IMR-90 (cell line): ENCODE data around the gene GTPBP4. TPM values are rescaled to one million over a fixed set of nuclear protein-coding genes. Genes with fewer than 3 reads are reported as not detected.
A peak's percentile ranks its signal among the peaks of the same experiment; 100 is the strongest.

Experiments used
- ATAC-seq: fragments of 200-7000 bp; cut with Tn5 transposase; 2 replicates; pipeline ENCODE4 v1.9.1; 2020; ENCODE audit warnings: low read depth, mild to moderate bottlenecking, moderate library complexity
- BruUV-seq: library from RNA; stranded (reverse); fragments of 400-500 nt; replicated peaks from 2 replicates; lab custom pipeline; 2021; lab: Mats Ljungman, UMichigan
- CTCF ChIA-PET: fragments of 300-600 bp; formaldehyde crosslinking; extraction: SDS; loops from one replicate; lab custom pipeline; 2021; ENCODE audit warnings: antibody characterized with exemption; lab: Yijun Ruan, JAX
- POLR2A ChIA-PET: fragments of 300-600 bp; sonication (Branson Sonifier 250); formaldehyde crosslinking; loops from one replicate; lab custom pipeline; 2022; ENCODE audit warnings: antibody characterized with exemption; ENCODE audit not compliant: unreplicated experiment; lab: Charles Lee
- DNase-seq: peaks from one replicate; pipeline ENCODE4 v3.0.0; 2013
- H2AFZ ChIP-seq: replicated peaks from 2 replicates; pipeline ENCODE3; 2013; ENCODE audit warnings: low read length, mild to moderate bottlenecking; ENCODE audit not compliant: poor library complexity
- H2AK5ac ChIP-seq: 2 replicates; pipeline ENCODE4 v1.6.1; 2013; ENCODE audit warnings: low read depth, low read length, inconsistent platforms
- H2AK9ac ChIP-seq: replicated peaks from 2 replicates; pipeline ENCODE3; 2013; ENCODE audit warnings: mild to moderate bottlenecking, low read depth, low read length, moderate library complexity; ENCODE audit not compliant: poor library complexity
- H2BK120ac ChIP-seq: 2 replicates; pipeline ENCODE4 v1.6.1; 2013; ENCODE audit warnings: low read depth, low read length, inconsistent platforms
- H2BK15ac ChIP-seq: 3 replicates; pipeline ENCODE4 v1.6.1; 2013; ENCODE audit warnings: low read depth, low read length, inconsistent platforms
- H2BK20ac ChIP-seq: 2 replicates; pipeline ENCODE4 v1.6.1; 2013; ENCODE audit warnings: low read depth, mild to moderate bottlenecking, inconsistent platforms, low read length, moderate library complexity
- H2BK5ac ChIP-seq: 2 replicates; pipeline ENCODE4 v1.6.1; 2013; ENCODE audit warnings: mild to moderate bottlenecking, low read depth, low read length, inconsistent platforms; ENCODE audit not compliant: poor library complexity, severe bottlenecking
- H3K14ac ChIP-seq: replicated peaks from 2 replicates; pipeline ENCODE4 v1.6.1; 2013; ENCODE audit warnings: low read depth, low read length, inconsistent platforms
- H3K18ac ChIP-seq: 2 replicates; pipeline ENCODE4 v1.6.1; 2013; ENCODE audit warnings: low read depth, low read length, control low read depth
- H3K23ac ChIP-seq: 2 replicates; pipeline ENCODE4 v1.6.1; 2013; ENCODE audit warnings: low read depth, low read length, inconsistent platforms
- H3K27ac ChIP-seq: 2 replicates; pipeline ENCODE4 v1.5.1; 2013; ENCODE audit warnings: mild to moderate bottlenecking, control low read depth, low read length; ENCODE audit not compliant: insufficient read depth
- H3K27me3 ChIP-seq: 2 replicates; pipeline ENCODE4 v1.6.1; 2013; ENCODE audit warnings: low read length; ENCODE audit not compliant: control insufficient read depth, insufficient read depth
- H3K36me3 ChIP-seq: 2 replicates; pipeline ENCODE4 v1.6.1; 2013; ENCODE audit warnings: low read length, mixed read lengths; ENCODE audit not compliant: control insufficient read depth, insufficient read depth
- H3K4ac ChIP-seq: 2 replicates; pipeline ENCODE4 v1.6.1; 2013; ENCODE audit warnings: low read depth, low read length, inconsistent platforms
- H3K4me1 ChIP-seq: 2 replicates; pipeline ENCODE4 v1.6.1; 2013; ENCODE audit warnings: low read length, mixed read lengths; ENCODE audit not compliant: control insufficient read depth, insufficient read depth
- H3K4me2 ChIP-seq: 2 replicates; pipeline ENCODE4 v1.6.1; 2013; ENCODE audit warnings: low read depth, mild to moderate bottlenecking, control low read depth, low read length, moderate library complexity
- H3K4me3 ChIP-seq: 2 replicates; pipeline ENCODE4 v1.5.1; 2013; ENCODE audit warnings: low read depth, mild to moderate bottlenecking, control low read depth, low read length, moderate library complexity; ENCODE audit not compliant: insufficient read depth
- H3K56ac ChIP-seq: 2 replicates; pipeline ENCODE4 v1.6.1; 2013; ENCODE audit warnings: low read length, inconsistent platforms; ENCODE audit not compliant: insufficient read depth; ENCODE audit errors: extremely low read depth
- H3K79me1 ChIP-seq, 2 experiments: 2 replicates each; pipeline ENCODE4 v1.6.1; 2013; ENCODE audit warnings: low read length in 2 of 2, inconsistent platforms in 1 of 2, low read depth in 1 of 2
- H3K9ac ChIP-seq: 2 replicates; pipeline ENCODE4 v1.6.1; 2013; ENCODE audit warnings: low read depth, low read length, control low read depth
- H3K9me1 ChIP-seq: 2 replicates; pipeline ENCODE4 v1.6.1; 2013; ENCODE audit warnings: low read length, inconsistent platforms; ENCODE audit not compliant: insufficient read depth
- H3K9me3 ChIP-seq: 2 replicates; pipeline ENCODE4 v1.6.1; 2013; ENCODE audit warnings: low read length; ENCODE audit not compliant: control insufficient read depth, insufficient read depth
- H4K20me1 ChIP-seq: 2 replicates; pipeline ENCODE4 v1.6.1; 2013; ENCODE audit warnings: low read length, inconsistent platforms; ENCODE audit not compliant: insufficient read depth
- H4K5ac ChIP-seq: 2 replicates; pipeline ENCODE4 v1.6.1; 2013; ENCODE audit warnings: mild to moderate bottlenecking, low read depth, low read length, control low read depth
- H4K8ac ChIP-seq, 2 experiments: 2 replicates each; pipeline ENCODE4 v1.6.1; 2013; ENCODE audit warnings: low read depth in 2 of 2, low read length in 2 of 2, control low read depth in 1 of 2, inconsistent platforms in 1 of 2
- H4K91ac ChIP-seq: 2 replicates; pipeline ENCODE4 v1.6.1; 2013; ENCODE audit warnings: low read depth, low read length, inconsistent platforms; ENCODE audit not compliant: insufficient read depth
- BHLHE40 ChIP-seq: fragments of 150-350 bp; IDR thresholded peaks from 2 replicates; pipeline ENCODE4 v1.6.1; 2016; ENCODE audit warnings: mild to moderate bottlenecking, low read depth, low read length
- CEBPB ChIP-seq: IDR thresholded peaks from 2 replicates; pipeline ENCODE4 v1.6.1; 2012; ENCODE audit warnings: low read depth, low read length, improper control_type of control experiment
- CHD1 ChIP-seq: IDR thresholded peaks from 2 replicates; pipeline ENCODE4 v1.6.1; 2012; ENCODE audit warnings: low read depth, low read length, improper control_type of control experiment
- CTCF ChIP-seq: conservative IDR thresholded peaks from 2 replicates; pipeline ENCODE4 v1.5.1; 2012; ENCODE audit warnings: mild to moderate bottlenecking, low read depth, low read length, improper control_type of control experiment
- ELK1 ChIP-seq: fragments of 150-350 bp; IDR thresholded peaks from 2 replicates; pipeline ENCODE4 v1.6.1; 2016; ENCODE audit warnings: low read depth, mild to moderate bottlenecking, low read length, moderate library complexity, borderline replicate concordance
- FOS ChIP-seq: fragments of 150-350 bp; IDR thresholded peaks from 2 replicates; pipeline ENCODE4 v1.6.1; 2016; ENCODE audit warnings: low read depth, low read length
- MAFK ChIP-seq: IDR thresholded peaks from 2 replicates; pipeline ENCODE4 v1.6.1; 2012; ENCODE audit warnings: low read depth, low read length, improper control_type of control experiment
- MAZ ChIP-seq: IDR thresholded peaks from 2 replicates; pipeline ENCODE4 v1.6.1; 2012; ENCODE audit warnings: low read depth, mild to moderate bottlenecking, low read length, improper control_type of control experiment, moderate library complexity, borderline replicate concordance
- MXI1 ChIP-seq: IDR thresholded peaks from 2 replicates; pipeline ENCODE4 v1.6.1; 2012; ENCODE audit warnings: low read depth, mild to moderate bottlenecking, low read length, moderate library complexity, borderline replicate concordance
- NFE2L2 ChIP-seq: fragments of 150-350 bp; IDR thresholded peaks from 2 replicates; pipeline ENCODE4 v1.6.1; 2016; ENCODE audit warnings: low read depth, mild to moderate bottlenecking, low read length
- POLR2A ChIP-seq: IDR thresholded peaks from 2 replicates; pipeline ENCODE4 v1.6.1; 2012; ENCODE audit warnings: mild to moderate bottlenecking, low read depth, low read length
- RAD21 ChIP-seq: IDR thresholded peaks from 2 replicates; pipeline ENCODE4 v1.6.1; 2012; ENCODE audit warnings: low read length, improper control_type of control experiment
- RCOR1 ChIP-seq: IDR thresholded peaks from 2 replicates; pipeline ENCODE4 v1.6.1; 2012; ENCODE audit warnings: mild to moderate bottlenecking, low read length, improper control_type of control experiment; ENCODE audit not compliant: insufficient replicate concordance
- RFX5 ChIP-seq: IDR thresholded peaks from 2 replicates; pipeline ENCODE4 v1.8.0; 2012; ENCODE audit warnings: low read depth, mild to moderate bottlenecking, low read length, moderate library complexity
- SMC3 ChIP-seq: fragments of 150-350 bp; IDR thresholded peaks from 2 replicates; pipeline ENCODE4 v1.6.1; 2016; ENCODE audit warnings: low read depth, mild to moderate bottlenecking, antibody characterized with exemption, low read length, moderate library complexity
- USF2 ChIP-seq: fragments of 150-350 bp; IDR thresholded peaks from 2 replicates; pipeline ENCODE4 v1.6.1; 2017; ENCODE audit warnings: mild to moderate bottlenecking, antibody characterized with exemption, low read length, low read depth
- whole genome bisulfite sequencing, 2 experiments: methylation state at CpG; one replicate each; pipeline versions ENCODE4 v1.1.5 to v1.1.7; 2013; ENCODE audit warnings: missing lambda C conversion rate in 2 of 2; ENCODE audit not compliant: insufficient read length in 1 of 2; ENCODE audit errors: extremely low coverage in 2 of 2; 5-methylcytosine and 5-hydroxymethylcytosine counted together
- dilution Hi-C: fragments of 300-500 bp; cut with HindIII; formaldehyde crosslinking; loops from one replicate; pipeline ENCODE4 v1.14.3; 2018; ENCODE audit warnings: low sequenced_read_pairs; ENCODE audit not compliant: unreplicated experiment
- in situ Hi-C: fragments of 300-500 bp; cut with MboI; formaldehyde crosslinking; loops from 3 replicates; pipeline ENCODE4 v1.14.3; 2019; ENCODE audit warnings: low sequenced_read_pairs, inconsistent platforms, mixed read lengths
- intact Hi-C: fragments of 100-400 bp; cut with micrococcal nuclease; formaldehyde crosslinking; loops from 2 replicates; pipeline ENCODE4 v1.10.0; 2022
- polyA plus RNA-seq, 3 experiments: library from polyadenylated mRNA; depleted of rRNA; stranded (reverse); fragments of >200 nt; gene quantifications; 2 replicates each; pipeline ENCODE4 v1.2.3, GENCODE V29; 2012; ENCODE audit warnings: low replicate concordance in 1 of 3
- total RNA-seq: library from RNA; depleted of rRNA; stranded (reverse); fragments of >200 nt; gene quantifications from 2 replicates; pipeline ENCODE4 v1.2.3, GENCODE V29; 2012

Gene GTPBP4
- total and polyA plus RNA-seq, 2 of the 4 experiments (the other 2 are of a cell fraction), result 46.2 to 48.6 TPM

- ChIA-PET CTCF (no interaction called here), POLR2A (no interaction called here)
- H2AK9ac ChIP-seq, result peak overlapping the region; percentile 84
- H3K18ac ChIP-seq, result no peak overlapping the region; the same call in 1 of the 2 replicates
- H4K20me1 ChIP-seq, result peaks cover 20% of the 10 kb centered on the region
- no peaks in the 10 kb centered on the region; the same call in 1 of the 2 replicates for H3K36me3 ChIP-seq
- peaks cover 21% of the 10 kb centered on the region for H3K9me1 ChIP-seq
- intact Hi-C loops (loop anchor here (5.0 kb wide), 1 partner anchor 473 kb away; no protein-coding TSS in a partner anchor), in situ Hi-C loops (no loop called here), dilution Hi-C loops (no loop called here)
- peak overlapping the region; percentile 53; the same call in 1 of the 2 replicates for H4K91ac ChIP-seq
- peaks cover 13% of the 10 kb centered on the region for H3K4me1 ChIP-seq
- no peak for TF ChIP-seq USF2
- no peak for TF ChIP-seq ELK1
- TF ChIP-seq MXI1, result no peak
- no peak for TF ChIP-seq POLR2A
- no peak for TF ChIP-seq RAD21
- no peak for TF ChIP-seq SMC3
- TF ChIP-seq MAZ, result no peak
- no peak for TF ChIP-seq CHD1
- no peak for TF ChIP-seq NFE2L2
- TF ChIP-seq BHLHE40, result no peak
- no peak for TF ChIP-seq CTCF
- no peak for TF ChIP-seq CEBPB
- TF ChIP-seq FOS, result no peak
- TF ChIP-seq MAFK, result no peak
- no peak for TF ChIP-seq RCOR1
- TF ChIP-seq RFX5, result no peak
- no peak overlapping the region for H4K5ac ChIP-seq
- no peak overlapping the region for H3K9ac ChIP-seq
- peak overlapping the region; percentile 64; the same call in 1 of the 2 replicates for H3K23ac ChIP-seq
- H3K4me2 ChIP-seq, result no peak overlapping the region
- peak overlapping the region; percentile 0; the same call in 1 of the 2 replicates for H2BK20ac ChIP-seq
- no peak overlapping the region for H3K4me3 ChIP-seq
- no peak overlapping the region for H3K27ac ChIP-seq
- peak overlapping the region; percentile 76; the same call in 1 of the 3 replicates for H2BK15ac ChIP-seq
- peak overlapping the region; percentile 44 to 73; a peak in 2 of 4 replicates for H4K8ac ChIP-seq
- no peaks in the 10 kb centered on the region for H3K27me3 ChIP-seq
- H3K4ac ChIP-seq, result 0 out of 2 replicates have a peak overlapping the region, but pooled peaks have one; percentile 15
- H2BK5ac ChIP-seq, result no peak overlapping the region
- H2AFZ ChIP-seq, result no peak overlapping the region
- H3K56ac ChIP-seq, result no peak overlapping the region
- no CpG with 5 or more reads among the region's 2 CpGs for WGBS, 2 experiments
- H2BK120ac ChIP-seq, result peak overlapping the region; percentile 44; the same call in 1 of the 2 replicates
- peaks cover 9% of the 10 kb centered on the region for H3K9me3 ChIP-seq
- peak overlapping the region; percentile 48; the same call in 1 of the 2 replicates for H2AK5ac ChIP-seq
- peak overlapping the region; percentile 70; the same call in 1 of the 2 replicates for H3K14ac ChIP-seq
- peaks cover 22 to 53% of the 10 kb centered on the region in 2 experiments for H3K79me1 ChIP-seq
- no peak for ATAC-seq
- DNase-seq, result no peak
- no TSS peak for BruUV-seq
These were observed 2.9 kb upstream of the GTPBP4 start for GRCh38 chr10:985361-985760.
